Measurements from ENCODE around the gene LHX6.

The LHX6 gene

DNA sequence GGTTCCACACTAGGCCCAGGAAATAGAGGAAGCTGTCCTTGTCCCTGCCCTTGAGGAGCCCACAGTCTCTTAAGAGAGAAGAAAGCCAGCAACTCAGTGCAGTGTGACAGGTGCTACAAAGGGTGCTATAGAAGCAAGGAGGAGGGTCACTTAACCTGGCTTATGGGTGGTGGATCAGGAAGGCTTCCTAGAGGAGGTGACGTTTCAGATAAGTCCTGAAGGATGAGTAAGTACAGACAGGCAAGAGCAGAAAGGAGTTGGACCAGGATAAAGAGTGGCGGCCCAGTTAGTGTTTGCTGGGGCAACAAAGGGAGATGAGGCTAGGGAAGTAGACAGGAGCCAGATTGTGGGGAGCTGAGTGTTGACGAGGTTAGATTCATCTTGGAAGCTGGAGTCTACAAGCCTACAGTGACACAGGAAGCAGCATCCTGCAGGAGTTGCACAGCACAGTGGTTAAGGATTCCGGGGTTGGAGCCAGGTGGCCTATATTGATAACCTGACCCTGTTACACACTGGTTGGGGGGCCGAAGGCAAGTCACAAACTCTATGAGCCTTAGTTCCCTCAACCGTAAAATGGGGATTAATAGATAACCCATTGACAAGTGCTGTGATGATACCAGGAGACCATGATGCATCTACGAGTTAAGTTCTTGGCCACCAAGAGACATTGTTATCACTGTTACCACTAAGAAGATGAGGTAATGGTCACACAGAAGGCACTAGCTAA, 5.4 kb upstream of the LHX6 start:
- DNase-seq (ENCODE audit: low spot score): no peak

DNA sequence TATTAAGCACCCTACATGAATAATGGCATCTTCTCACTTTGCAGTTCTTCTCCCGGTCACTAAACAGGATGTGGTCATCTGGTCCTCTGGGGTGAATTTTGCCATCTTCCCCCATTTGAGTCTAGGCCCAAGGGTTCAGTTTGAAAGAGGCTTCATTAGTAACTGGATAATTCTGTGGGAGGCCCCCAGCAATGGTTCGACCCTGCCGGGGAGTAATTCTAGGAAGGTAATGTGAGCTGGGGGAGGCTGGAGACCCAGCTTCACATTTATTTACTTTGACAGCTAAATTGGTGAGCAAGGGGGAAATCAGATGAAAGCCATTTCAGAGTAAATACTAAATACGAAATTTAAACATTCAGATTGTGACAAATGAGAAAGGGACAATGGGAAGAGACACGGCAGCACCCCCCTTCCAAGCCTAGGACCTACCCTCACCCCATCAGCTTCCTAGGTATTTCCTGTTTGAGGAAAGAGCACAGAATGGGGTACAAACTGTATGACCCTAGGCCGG, 4.1 kb upstream of the LHX6 start:
- no peak for DNase-seq (ENCODE audit: low spot score)

DNA sequence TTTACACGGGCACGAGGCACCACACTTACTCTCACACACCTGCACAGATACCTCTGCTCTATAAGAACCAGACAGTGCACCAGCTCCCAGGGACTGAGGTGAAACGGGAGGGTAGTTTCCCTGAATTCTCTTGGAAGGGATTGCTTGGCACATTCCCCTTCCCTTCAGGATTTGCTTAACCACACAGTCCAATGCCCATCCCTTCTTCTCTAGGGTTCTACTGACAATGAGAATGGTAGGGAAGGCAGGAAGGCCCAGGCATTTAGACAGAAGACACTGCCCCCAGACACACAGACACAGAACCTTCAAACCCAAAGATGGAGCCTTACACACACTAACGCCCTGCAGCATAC, 704 bp upstream of the LHX6 start:
- no peak for DNase-seq (ENCODE audit: low spot score)

DNA sequence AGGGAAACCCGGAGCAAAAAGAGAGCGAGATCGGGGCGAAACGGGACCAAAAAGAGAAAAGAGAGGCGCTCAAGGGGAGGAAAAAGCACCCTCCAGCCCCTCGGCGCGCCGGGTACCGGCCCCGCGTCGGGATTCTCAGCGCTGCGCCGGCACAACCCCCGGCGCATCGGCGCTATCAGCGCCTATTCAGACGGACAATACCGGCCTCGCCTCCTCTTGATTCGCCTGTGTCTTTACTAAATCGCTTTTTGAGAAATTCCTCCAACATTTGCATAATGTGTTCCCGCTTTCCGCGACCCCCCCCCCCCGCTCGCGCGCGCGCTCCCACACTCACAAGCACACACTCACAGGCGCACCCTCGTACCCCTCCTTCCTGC, 578 bp downstream of the LHX6 start:
- no peak for DNase-seq (ENCODE audit: low spot score)

DNA sequence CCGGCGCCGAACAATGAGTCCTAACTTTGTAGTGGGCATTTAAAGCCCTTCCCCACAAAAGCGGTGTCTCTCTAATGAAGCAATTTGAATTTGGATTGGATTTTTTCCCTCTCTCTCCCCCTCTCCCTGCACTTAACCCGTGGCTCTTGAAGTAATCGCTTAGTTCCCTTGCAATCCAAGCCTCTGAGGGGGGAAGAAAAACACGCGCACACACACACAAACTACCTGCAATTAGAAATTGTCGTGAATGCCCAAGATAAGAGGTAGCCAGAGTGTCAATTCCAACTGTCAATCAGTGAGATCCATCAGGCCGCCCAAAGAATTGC, 1.2 kb downstream of the LHX6 start:
- DNase-seq (ENCODE audit: low spot score): no peak

DNA sequence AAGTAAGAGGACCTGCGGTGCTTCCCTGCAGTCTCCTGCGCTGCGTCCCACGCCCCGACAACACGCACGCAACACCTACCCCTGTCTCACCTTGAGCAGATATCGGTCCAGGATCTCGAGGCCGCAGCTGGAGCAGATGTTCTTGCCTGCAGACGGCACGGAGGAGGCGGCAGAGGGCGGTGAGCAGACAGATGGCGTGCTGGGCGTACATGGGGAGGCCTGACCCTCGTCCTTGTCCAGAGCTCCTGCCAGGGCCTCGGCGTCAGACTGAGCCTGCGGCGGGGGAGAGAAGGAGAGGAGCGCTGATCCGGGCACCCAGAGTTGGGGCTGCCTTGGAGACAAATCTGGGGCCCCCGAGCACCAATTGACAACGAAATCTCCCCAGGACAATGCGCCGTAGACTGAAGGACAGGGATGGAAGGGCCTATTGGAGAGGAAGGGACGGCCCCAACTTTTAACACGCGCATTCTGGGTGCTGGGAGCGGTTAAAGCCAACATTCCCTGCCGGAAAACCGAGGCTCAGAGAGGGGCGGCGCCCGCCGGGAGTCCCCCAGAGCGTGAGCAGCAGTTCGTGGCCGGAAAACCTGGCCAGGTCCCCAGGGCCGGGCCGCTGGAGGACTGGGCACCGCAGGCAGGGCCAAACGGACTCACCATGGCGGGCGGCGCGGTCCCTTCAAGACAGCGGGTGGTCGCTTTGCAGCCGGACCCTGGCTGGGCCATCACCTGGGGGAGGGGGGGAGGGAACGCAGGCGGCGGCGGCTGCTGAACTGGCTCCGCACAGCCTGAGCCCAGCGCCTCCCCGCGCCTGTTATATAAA, 1.8 kb downstream of the LHX6 start:
- no peak for DNase-seq (ENCODE audit: low spot score)

DNA sequence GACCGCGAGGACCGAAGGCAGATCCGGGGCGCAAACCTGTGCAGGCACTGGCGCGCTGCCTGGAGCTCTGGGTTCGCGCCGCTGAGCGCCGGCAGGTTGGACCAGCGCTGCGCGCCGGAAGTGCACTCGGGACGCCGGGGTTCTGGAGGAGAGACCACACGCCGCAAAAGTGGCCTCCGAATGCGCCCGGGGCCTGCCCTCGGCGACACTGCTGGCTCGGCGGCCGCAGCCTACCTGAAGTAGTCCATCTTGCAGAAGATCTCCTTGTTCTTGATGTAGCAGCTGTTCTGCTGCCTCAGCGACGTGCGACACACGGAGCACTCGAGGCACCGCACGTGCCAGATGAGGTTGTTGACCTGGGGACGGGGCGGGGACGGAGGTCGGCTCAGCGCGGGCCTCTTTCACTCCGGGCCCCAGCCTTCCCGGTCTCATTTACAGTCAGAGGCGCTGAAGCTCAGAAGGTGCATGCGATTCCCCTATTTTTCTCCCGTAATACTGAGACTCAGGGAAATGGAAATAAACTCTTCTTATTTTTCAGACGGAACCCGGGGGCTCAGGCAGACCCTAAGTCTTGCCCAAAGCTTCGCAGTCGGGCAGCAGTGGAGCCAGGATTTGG, 2.5 kb downstream of the LHX6 start:
- DNase-seq (ENCODE audit: low spot score): no peak

DNA sequence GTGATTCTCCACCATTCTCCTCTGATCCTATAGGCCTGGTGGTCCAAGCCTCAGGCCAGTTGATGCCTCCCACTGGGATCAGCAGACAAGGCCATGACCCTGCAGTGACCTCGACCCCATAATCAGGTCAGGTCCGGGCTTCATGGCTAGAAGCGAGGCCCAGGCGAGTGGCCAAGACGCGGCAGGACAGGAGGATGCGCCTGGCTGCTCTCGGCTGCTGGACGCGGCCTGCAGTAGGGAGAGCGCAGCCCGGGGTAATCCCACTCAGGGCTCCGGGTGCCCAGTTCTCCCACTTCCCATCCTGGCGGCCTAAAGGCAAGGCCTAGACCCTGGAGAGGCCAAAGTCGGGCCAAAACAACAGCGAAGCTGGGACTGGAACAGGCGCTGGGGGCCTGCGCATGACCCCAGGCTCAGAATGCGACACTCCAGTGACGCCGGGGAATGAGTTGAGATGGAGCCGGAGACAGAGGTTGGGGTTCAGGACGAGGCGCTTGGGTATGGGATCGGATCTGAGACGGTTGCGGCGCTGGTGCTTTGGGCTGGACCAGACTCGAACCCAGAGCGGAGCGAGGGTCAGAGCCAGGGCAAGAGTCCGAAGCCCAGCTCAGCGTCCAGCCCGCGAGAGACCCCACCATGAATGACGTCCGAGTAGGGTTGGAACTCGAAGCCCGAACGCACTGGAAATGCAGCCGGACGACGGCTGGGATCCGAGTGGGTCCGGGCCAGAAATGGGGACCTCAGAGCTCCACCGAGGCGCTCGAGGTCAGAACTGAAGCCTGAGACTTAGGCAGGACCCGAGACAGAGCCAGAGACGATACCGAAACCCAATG, 3.2 kb downstream of the LHX6 start:
- no peak for DNase-seq (ENCODE audit: low spot score)

DNA sequence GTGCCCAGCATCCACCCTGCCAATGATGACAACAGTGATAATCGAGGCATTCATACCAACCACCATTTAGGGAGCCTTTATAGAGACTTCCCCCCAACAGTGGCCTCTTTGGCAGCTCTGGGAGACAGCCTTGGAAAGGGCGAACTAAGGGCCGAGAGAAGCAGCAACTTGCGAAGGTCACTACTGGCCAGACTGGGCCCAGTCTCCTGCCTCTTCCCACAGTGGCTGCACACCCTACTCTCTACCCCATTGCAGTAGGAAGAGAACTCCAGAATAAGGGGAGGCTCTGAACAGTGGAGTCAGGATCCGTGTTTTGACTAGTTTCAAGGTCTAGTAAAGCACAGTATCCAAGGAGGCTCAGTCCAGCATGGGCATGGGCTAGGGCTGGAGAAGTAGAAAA, 5.3 kb downstream of the LHX6 start:
- DNase-seq (ENCODE audit: low spot score): no peak

DNA sequence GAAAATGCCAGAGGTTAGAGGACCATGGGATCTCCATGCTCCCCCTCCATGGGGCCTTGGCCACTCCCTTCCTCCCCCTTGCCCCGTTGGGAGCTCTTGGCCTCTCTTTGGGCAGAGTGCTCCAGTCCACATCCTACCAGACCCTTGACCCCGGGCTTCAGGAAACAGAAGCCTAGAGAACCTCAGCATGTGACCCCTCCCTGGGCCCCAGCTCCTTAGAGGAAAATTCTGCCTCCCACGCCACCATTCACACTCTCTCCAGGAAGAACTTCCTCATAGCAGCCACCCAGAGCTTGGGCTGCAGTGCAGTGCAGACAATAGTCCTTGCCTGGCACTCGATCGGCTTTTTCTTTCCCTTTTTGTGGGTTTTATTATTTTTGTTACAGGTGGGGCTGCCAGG, 6.0 kb downstream of the LHX6 start:
- no peak for DNase-seq (ENCODE audit: low spot score)

DNA sequence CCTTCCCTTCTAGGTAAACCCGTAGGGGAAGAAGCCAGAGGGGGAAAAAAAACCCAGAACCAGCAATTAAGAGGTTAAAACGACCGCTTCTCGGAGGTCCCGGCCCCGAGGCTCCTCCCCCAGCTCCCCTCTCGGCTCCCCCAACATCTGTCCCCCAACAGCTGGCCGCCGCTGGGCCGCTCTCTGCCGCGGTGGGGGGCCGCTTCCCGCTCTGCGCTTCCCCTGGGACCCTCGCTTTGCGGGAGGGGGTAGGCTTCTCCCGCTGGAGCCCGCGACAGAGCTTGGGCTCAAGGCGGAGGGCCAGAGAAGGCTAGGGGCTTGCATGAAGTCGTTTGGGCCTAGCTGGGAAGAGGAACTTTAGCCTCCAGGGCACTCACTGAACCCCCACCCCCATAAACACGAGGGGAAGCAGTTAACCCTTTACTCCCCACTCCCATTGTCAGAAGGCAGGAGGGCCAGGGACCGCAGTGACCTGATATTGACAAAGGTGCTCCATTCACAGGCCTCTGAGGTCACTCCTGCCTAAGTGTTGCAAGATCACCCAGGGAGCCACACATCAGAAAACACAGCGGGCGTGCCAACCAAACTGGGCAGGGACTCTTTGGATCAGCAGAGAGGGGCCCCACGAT, 7.5 kb downstream of the LHX6 start:
- DNase-seq (ENCODE audit: low spot score): no peak

DNA sequence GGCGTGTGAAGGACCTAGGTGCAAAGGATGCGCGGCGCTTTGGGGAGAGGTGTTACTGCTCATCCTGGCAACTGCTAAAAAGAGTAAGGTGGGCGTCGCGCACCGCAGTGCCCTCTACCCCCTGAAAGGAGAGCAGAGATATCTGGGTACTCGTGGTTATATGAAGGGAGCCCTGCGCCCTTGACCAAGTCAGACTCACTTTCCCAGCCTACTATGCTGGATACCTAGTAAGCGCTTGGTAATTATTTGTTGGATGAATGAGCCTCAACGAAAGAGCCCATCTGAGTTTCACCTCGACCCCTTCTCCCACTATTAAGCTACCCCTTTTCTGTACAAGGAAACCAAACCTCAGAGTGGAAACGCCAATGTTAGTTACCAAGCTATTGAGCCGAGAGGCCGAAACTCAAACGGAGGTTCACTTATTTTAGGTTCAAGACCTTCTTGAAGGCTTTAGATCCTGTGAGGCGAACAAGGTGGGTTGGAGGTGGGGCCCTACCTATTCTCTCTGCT, 8.0 kb downstream of the LHX6 start:
- no peak for DNase-seq (ENCODE audit: low spot score)

DNA sequence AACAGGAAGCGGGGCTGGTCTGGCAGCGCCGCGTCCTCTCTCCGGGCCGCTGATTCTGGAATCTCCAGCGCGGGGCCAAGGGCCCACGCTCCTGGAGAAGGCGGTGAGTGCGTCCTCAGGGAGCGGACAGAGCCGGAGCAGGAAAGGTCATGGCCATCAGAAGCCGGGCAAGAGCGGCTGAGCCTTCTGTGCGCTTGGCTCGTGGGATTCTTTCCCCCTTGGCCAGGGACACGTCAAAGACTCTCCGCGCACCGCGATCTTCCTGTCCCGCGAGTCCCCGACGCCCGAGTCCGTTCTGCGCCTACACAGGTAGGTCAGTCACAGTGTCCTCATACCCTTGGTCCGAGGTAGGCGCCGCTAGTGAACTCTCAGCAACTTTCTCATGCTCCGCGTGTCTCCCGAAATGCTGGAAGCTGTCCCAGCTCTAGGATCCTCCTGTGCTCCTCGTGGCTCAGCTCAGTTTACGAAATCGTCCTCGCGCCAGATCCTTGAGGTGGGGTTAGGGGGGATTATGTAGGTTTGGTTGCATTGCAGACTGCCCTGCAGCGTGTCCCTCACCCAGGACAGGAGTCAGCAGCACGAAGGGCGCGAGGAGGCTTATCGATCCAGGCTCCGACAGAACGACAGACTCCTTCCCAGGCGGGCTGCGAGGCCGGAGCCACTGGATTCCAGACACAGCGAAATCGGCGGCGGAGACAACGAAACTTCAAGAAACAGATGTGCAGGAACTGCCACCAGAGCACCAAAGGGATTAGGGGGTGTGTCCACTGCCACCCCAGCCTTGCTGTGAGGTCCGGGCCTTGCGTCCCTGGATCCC, 8.7 kb downstream of the LHX6 start:
- no peak for DNase-seq (ENCODE audit: low spot score)

DNA sequence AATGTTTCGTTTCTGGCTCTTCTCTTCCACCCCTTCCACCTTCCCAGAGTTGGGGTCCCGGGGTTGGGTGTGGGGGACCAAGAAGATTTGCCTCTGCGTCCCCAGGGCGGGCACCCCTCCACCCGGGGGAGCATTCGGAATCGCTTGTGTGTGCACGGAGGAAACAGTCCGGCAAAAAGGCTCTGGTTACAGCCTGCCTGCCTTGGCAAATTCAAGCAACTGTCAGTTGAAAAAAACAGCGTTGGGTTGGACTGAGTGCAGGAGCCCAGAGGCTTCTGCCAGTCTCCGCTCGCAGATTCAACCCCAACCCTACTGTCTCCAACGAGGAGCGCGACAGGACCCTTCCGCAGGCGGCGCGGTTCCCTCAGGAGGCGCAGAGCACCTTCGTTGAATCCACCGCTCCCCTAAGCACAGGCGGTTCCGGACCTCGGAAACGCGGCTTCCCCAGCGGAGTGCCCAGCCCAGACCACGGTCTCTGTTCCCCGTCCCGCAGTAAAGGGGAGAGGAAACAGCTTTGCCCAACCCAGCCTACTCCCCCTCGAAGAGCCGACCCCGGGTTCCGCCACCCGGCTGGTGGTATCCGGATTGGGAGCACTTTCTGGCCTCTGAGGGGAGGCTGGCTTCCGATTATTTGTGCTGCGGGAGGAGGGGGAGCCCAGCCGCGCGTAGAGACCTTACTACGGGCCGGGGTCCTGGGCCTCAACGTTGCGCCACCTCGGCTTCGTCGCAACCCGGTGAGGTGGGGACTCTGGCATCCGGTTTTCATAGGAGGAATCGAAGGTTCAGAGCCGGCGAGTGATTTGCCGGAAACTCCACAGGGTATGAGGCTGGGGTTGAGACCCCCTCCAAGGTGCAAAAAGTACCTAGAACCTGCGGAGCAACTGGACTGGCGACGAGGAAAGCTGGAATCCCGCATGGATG, 9.6 kb downstream of the LHX6 start:
- no peak for DNase-seq (ENCODE audit: low spot score)

DNA sequence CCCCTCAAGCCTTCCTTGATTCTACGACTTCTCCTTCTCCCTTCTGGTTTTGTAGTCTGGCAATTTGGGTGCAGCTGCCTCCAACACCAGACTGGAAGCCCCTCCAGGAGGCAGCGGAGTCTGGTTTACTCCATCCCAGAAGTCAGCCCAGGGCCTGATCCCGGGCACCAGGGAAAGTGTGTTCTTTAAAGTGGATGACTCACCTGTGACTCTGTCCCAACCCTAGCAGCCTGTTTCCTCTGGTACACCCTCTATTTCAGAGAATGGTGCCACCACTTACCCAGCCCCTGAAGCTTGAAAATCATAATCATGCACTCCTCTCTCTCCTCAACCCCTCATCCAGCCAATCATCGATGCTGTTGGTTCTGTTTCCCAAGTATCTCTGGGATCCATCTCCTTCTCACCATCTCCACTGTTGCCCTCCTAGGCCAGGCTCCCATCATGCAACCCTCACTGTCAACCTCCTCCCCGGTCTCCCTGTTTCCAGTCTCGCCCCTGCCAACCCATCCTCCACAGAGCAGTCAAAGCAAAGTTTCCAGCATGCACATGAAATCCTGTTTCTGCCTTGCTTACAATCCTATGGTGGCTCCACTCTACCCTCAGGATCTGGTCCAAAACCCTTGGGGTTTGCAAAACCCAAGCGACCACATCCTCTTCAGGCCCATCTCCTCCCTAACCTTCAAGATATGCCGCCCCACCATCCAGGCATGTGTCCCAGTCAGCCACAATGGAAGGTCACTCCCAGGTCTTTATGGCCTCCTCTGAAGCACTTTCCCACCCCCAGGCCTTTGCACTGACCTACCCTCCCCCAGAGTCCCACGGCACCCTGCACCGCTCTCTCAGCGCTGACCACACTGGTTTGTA, 10.5 kb downstream of the LHX6 start:
- DNase-seq (ENCODE audit: low spot score): no peak

DNA sequence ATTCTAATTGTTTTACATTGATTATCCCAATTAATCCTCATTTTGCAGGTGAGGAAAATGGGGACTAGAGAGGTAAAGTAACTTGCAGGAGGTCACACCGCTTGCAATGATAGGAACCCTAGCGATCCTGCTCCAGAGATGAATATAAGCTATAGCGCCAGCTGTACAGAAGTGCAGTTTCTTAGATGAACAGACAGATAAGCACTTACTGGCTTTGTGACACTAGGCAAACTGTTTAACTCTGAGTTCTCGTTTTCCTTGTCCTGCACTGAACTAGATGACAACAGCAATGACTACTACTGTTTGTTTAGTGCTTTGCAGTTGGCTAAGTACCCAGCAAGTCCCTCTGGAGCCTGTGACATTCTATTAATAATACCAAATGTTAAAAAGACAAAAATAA, 11.1 kb downstream of the LHX6 start:
- DNase-seq (ENCODE audit: low spot score): no peak

DNA sequence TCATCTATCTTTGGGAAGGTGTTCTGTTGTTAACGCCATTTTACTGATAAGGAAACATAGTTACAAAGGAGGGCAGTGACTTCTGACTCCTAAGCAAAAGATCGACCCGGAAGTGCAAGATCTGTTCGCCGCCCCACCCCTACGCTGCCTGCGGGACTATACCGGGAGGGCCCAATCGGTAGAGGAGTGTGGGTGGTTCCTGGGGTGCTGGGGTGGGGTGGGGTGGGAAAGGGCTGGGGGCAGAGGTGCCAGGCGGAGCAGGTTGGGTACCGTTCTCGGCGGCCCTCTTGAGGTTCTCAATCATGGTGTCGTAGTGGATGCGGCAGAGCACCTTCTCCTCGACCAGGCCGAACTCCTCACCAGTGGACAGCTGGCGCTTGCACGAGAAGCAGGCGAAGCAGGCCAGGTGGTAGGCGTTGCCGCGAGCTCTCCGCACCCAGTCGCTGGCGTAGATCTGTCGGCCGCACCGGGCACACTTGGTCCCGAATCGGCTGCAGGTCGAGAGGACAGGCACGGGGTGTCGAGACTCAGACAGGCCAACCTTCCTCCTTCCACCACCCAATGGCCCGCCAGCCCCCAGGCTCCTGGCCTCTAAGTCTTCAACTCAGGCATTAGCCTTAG, 11.8 kb downstream of the LHX6 start:
- DNase-seq (ENCODE audit: low spot score): no peak

DNA sequence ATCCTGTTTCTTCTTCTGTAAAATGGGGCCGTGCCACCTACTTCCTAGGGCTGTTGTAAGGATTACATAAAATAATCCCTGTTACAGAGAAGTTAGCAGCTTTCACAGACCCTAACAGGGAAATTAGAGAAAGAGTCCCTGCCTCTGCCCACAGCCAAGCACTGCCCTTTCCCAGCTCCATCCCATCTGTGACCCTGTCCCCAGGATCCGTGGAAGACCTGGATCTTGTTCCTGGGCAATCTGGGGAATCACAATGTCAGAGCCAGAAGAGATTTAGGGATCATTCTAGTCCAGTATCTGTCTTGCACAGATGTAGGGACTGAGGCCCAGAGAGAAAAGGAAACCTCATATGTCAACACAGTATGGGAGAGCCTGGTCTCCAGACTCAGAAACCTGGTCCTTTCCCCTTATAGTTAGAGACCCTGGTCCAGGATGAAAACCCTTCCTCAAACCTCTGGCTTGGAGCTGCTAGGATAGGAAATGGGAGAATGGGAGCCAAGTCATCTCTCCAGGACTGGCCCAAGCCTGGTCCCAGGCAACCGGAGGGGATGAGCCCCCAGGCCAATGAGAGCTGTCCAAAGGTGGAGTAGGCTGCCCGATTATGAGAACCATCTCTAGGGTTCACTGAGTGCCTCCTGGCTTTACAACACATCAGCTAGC, 12.5 kb downstream of the LHX6 start:
- DNase-seq (ENCODE audit: low spot score): no peak
